NCI-H2171 (cell line): Measurements from ENCODE around the gene ADIPOR2.
A peak's percentile ranks its signal among the peaks of the same experiment; 100 is the strongest.

Experiments
- DNase-seq: peaks from one replicate; lab custom pipeline; 2025; lab: John Stamatoyannopoulos, UW

ADIPOR2 gene

GRCh38 chr12:1799051-1799881, 108.4 kb downstream of the ADIPOR2 start:
- DNase-seq, result no peak

- DNase-seq, result no peak
Measured at GRCh38 chr12:1799882-1800400, 109.1 kb downstream of the ADIPOR2 start.

GRCh38 chr12:1800401-1801302, 109.8 kb downstream of the ADIPOR2 start:
- DNase-seq, result peak; percentile 62

- no peak for DNase-seq
Measured at GRCh38 chr12:1801303-1801975, 110.6 kb downstream of the ADIPOR2 start.

GRCh38 chr12:1803736-1804135, 112.9 kb downstream of the ADIPOR2 start:
- no peak for DNase-seq

GRCh38 chr12:1804545-1805332, 113.9 kb downstream of the ADIPOR2 start:
- peak; percentile 100 for DNase-seq

GRCh38 chr12:1805441-1806081, 114.7 kb downstream of the ADIPOR2 start:
- no peak for DNase-seq

- DNase-seq, result no peak
Measured at GRCh38 chr12:1806301-1807086, 115.6 kb downstream of the ADIPOR2 start.

GRCh38 chr12:1807087-1807860, 116.4 kb downstream of the ADIPOR2 start:
- DNase-seq, result no peak

- no peak for DNase-seq
Measured at GRCh38 chr12:1808036-1808797, 117.3 kb downstream of the ADIPOR2 start.

- DNase-seq, result no peak
Measured at GRCh38 chr12:1808798-1809480, 118.1 kb downstream of the ADIPOR2 start.

GRCh38 chr12:1809591-1810190, 118.8 kb downstream of the ADIPOR2 start:
- no peak for DNase-seq

- DNase-seq, result no peak
Measured at GRCh38 chr12:1810201-1810930, 119.5 kb downstream of the ADIPOR2 start.

- no peak for DNase-seq
Measured at GRCh38 chr12:1810931-1811280, 120.0 kb downstream of the ADIPOR2 start.

GRCh38 chr12:1811281-1811947, 120.5 kb downstream of the ADIPOR2 start:
- no peak for DNase-seq

GRCh38 chr12:1811948-1812291, 121.0 kb downstream of the ADIPOR2 start:
- no peak for DNase-seq
